ENCODE data around the gene PDK3.

Gene PDK3

GRCh38 chrX:24487571-24487970 lies 22.5 kb downstream of the PDK3 start:
- H3K4me1 ChIP-seq (ENCODE audit: control insufficient read depth in 1 of 2, insufficient read depth in 1 of 2, low read depth in 1 of 2, low read length in 1 of 2): peaks cover 0 to 6% of the 10 kb centered on the region in 2 experiments
- H3K9me3 ChIP-seq: no peaks in the 10 kb centered on the region
- no peak overlapping the region for H3K27ac ChIP-seq
- H3K27me3 ChIP-seq: no peaks in the 10 kb centered on the region
- TF ChIP-seq, protein P1, sequence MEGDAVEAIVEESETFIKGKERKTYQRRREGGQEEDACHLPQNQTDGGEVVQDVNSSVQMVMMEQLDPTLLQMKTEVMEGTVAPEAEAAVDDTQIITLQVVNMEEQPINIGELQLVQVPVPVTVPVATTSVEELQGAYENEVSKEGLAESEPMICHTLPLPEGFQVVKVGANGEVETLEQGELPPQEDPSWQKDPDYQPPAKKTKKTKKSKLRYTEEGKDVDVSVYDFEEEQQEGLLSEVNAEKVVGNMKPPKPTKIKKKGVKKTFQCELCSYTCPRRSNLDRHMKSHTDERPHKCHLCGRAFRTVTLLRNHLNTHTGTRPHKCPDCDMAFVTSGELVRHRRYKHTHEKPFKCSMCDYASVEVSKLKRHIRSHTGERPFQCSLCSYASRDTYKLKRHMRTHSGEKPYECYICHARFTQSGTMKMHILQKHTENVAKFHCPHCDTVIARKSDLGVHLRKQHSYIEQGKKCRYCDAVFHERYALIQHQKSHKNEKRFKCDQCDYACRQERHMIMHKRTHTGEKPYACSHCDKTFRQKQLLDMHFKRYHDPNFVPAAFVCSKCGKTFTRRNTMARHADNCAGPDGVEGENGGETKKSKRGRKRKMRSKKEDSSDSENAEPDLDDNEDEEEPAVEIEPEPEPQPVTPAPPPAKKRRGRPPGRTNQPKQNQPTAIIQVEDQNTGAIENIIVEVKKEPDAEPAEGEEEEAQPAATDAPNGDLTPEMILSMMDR (IDR thresholded peaks at IDR 0.05): no peak
- H3K36me3 ChIP-seq: no peaks in the 10 kb centered on the region
- no peak overlapping the region for H3K4me3 ChIP-seq (ENCODE audit: low read depth in 1 of 2, low read length in 1 of 2)

GRCh38 chrX:24491741-24492140 lies 26.7 kb downstream of the PDK3 start:
- H3K27me3 ChIP-seq: no peaks in the 10 kb centered on the region
- peaks cover 7 to 10% of the 10 kb centered on the region in 2 experiments for H3K4me1 ChIP-seq (ENCODE audit: control insufficient read depth in 1 of 2, insufficient read depth in 1 of 2, low read depth in 1 of 2, low read length in 1 of 2)
- no peak overlapping the region for H3K27ac ChIP-seq
- peaks cover 9% of the 10 kb centered on the region for H3K36me3 ChIP-seq
- no peak overlapping the region for H3K4me3 ChIP-seq (ENCODE audit: low read depth in 1 of 2, low read length in 1 of 2)
- TF ChIP-seq, protein P1 (IDR thresholded peaks at IDR 0.05): no peak
- no peaks in the 10 kb centered on the region for H3K9me3 ChIP-seq

DNA sequence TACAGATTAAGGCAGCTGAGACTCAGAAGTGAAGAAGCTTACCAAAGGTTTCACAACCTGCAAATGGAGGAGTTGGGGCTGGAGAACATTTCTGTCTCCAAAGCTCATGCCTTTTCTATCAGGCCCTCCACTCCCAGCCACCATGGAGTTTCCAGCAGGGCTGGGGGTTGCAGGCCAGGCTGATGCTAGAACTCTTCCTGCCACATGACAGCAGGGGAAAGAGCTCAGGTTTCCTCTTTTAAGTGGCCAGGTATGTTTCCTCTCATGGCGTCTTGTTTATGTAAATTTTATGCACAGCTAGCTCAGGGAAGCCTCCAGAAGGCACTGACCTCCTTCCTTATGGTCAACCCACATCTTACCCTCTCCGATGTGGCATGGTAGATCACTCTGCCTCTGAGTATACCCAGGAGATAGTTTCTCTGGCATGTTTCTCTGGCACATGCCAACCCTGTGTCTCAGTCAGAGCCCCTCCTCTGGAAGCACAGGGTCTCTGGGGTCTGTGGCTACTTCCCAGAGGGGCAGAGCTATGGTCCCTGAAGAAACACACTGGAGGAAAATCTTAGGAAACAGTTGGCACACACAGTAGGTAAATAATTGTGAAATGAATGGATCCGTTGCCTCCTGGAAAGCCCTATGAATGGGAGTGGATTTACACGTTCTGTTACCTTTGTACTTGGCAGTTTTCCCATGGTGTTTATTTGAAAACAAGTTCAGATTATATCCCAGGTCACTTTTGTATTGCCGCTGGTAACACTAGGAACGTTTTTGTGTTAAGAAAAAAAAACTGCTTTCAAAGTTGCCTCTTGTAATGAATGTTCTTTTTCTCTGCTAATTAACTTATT lies 28.9 kb downstream of the PDK3 start:
- Histone ChIP-seq H3K27ac (peak overlapping the region; percentile 50), H3K4me1 (ENCODE audit: control insufficient read depth in 1 of 2, insufficient read depth in 1 of 2, low read depth in 1 of 2, low read length in 1 of 2) (peaks cover 7 to 10% of the 10 kb centered on the region in 2 experiments), H3K9me3 (no peaks in the 10 kb centered on the region), H3K4me3 (ENCODE audit: low read depth in 1 of 2, low read length in 1 of 2) (no peak overlapping the region), H3K36me3 (peaks cover 17% of the 10 kb centered on the region), H3K27me3 (no peaks in the 10 kb centered on the region)
- TF ChIP-seq, protein P1 (IDR thresholded peaks at IDR 0.05): no peak

GRCh38 chrX:24494647-24495075 lies 29.6 kb downstream of the PDK3 start:
- peak overlapping the region; percentile 50 for H3K27ac ChIP-seq
- H3K4me1 ChIP-seq (ENCODE audit: control insufficient read depth in 1 of 2, insufficient read depth in 1 of 2, low read depth in 1 of 2, low read length in 1 of 2): peaks cover 7 to 10% of the 10 kb centered on the region in 2 experiments
- TF ChIP-seq, protein P1 (IDR thresholded peaks at IDR 0.05): no peak
- H3K36me3 ChIP-seq: peaks cover 24% of the 10 kb centered on the region
- H3K27me3 ChIP-seq: no peaks in the 10 kb centered on the region
- no peak overlapping the region for H3K4me3 ChIP-seq (ENCODE audit: low read depth in 1 of 2, low read length in 1 of 2)
- no peaks in the 10 kb centered on the region for H3K9me3 ChIP-seq

GRCh38 chrX:24495700-24496099 lies 30.6 kb downstream of the PDK3 start:
- no peak overlapping the region for H3K4me3 ChIP-seq (ENCODE audit: low read depth in 1 of 2, low read length in 1 of 2)

More at GRCh38 chrX:24495700-24496099, 30.6 kb downstream of the PDK3 start:
- Histone ChIP-seq H3K27me3 (no peaks in the 10 kb centered on the region), H3K4me1 (ENCODE audit: control insufficient read depth in 1 of 2, insufficient read depth in 1 of 2, low read depth in 1 of 2, low read length in 1 of 2) (peaks cover 7 to 10% of the 10 kb centered on the region in 2 experiments), H3K36me3 (peaks cover 34% of the 10 kb centered on the region), H3K27ac (no peak overlapping the region), H3K9me3 (no peaks in the 10 kb centered on the region)
- TF ChIP-seq, protein P1 (IDR thresholded peaks at IDR 0.05): no peak

Measured in neutrophil (primary cell).